Fibroblast of the conjunctiva (primary cell): ENCODE measurements around the gene ING1.
"Not testable (repeated sequence)": the region's sequence is repeated elsewhere in the genome, so short reads cannot be mapped to it uniquely, and the experiment has no call there.

Source experiments
- DNase-seq: peaks from one replicate; pipeline ENCODE4 v3.0.0-alpha.2; 2010; ENCODE audit warnings: low read depth

The ING1 gene

GRCh38 chr13:110713642-110713952 is at the start of gene ING1:
TSS of gene ING1 (plus strand) at chr13:110713700. CDS start at chr13:110714150, 450 bp downstream.
- no peak for DNase-seq

- no peak for DNase-seq
Observed at GRCh38 chr13:110664041-110664440, 49.5 kb upstream of the ING1 start.

DNA sequence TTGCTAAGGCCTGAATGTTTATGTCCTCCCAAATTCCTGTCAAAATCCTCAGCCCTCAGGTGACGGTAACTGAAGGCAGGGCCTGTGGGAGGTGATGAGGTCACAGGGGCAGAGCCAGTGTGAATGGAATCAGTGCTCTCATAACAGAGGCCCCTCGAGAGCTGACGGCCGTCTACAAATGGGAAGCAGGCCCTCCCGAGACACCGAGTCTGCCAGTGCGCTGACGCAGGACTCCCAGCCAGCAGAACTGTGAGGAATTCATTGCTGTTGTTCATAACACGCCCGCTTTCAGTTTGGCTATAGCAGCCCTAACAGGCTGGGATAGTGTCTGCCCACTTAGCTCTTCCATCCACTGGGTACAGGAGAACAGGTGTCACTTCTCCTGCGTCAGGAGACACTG is 48.8 kb upstream of the ING1 start:
- no peak for DNase-seq

DNA sequence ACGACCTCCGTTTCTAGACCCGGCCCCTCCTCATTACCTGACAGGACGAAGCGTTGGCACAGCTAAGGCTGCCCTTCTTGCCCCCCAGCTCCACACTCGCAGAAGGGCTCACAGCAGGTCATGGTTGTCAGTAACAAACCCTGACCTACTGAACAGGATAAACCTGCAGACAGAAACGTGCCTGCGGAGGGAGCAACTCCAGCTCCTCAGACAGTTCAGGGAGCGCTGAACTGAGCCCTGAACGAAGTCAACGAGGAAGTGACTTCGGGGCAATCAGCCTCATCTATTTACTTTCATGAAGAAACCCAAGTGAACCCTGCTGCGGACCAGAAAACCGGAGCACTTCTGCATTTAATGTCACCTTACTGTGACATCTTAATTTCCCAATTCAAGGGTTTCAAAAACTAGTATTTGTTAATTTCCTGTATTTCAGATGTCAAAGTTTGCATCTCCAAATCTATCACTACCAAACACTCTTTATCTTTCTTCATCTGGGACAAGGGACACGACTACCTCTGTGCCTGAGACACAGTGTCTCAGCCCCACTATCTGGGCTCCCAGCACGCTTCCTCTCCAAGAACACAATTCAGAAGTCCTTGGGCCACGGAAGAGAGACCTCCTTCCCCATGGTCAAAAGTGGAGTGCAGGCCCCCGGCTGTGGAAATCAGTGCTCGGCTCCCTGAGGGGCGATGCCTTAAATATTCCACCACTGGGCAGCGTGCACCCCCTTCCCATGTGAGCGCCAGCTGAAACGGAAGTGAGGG is 47.8 kb upstream of the ING1 start:
- no peak for DNase-seq

- DNase-seq: no peak
Observed at GRCh38 chr13:110666255-110666533, 47.3 kb upstream of the ING1 start.

GRCh38 chr13:110669036-110669435 is 44.5 kb upstream of the ING1 start:
- no peak for DNase-seq

- not testable (repeated sequence) for DNase-seq
Observed at GRCh38 chr13:110669814-110670213, 43.7 kb upstream of the ING1 start.

- no peak for DNase-seq
Observed at GRCh38 chr13:110676595-110677587, 36.6 kb upstream of the ING1 start.

GRCh38 chr13:110677731-110678545 is 35.6 kb upstream of the ING1 start:
- DNase-seq: no peak

GRCh38 chr13:110680852-110681251 is 32.6 kb upstream of the ING1 start:
- no peak for DNase-seq

- DNase-seq: no peak
Observed at GRCh38 chr13:110681868-110682550, 31.5 kb upstream of the ING1 start.

- DNase-seq: no peak
Observed at GRCh38 chr13:110682746-110683145, 30.8 kb upstream of the ING1 start.

- DNase-seq: no peak
Observed at GRCh38 chr13:110683203-110683883, 30.2 kb upstream of the ING1 start.

GRCh38 chr13:110683921-110684320 is 29.6 kb upstream of the ING1 start:
- no peak for DNase-seq

GRCh38 chr13:110684388-110685056 is 29.0 kb upstream of the ING1 start:
- DNase-seq: no peak

DNA sequence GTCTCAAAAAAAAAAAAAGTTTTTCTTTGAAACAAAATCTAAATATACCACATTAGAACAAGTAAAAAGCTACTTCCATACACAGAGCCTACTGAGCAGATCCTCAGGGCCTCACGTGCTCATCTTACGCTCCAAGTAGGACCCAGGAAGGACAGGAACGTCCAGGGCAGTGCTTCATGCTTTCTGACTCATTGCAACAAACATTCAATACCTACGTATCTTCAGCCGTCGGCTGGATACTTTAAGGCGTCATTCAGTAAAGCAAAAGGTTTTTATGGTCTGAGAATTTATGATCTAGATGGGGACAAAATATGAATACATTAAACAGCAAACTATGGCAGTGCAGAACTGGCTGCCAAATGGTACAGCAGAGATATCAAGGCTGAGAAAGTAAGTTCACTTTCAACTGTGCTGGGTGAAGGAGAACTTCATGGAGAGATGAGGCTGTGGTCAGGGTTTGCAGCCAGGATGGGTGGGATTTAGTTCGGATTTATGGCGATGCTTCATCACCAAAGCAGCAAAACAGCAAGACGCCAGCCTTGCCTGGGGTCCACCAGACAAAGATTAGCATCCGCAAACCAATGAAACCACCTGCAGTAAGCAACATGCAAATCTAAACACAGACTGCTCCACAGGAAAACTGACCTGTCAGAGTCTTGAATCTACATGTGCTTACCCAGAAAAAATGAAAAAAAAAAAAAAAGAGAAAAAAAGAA is 28.0 kb upstream of the ING1 start:
- no peak for DNase-seq

DNA sequence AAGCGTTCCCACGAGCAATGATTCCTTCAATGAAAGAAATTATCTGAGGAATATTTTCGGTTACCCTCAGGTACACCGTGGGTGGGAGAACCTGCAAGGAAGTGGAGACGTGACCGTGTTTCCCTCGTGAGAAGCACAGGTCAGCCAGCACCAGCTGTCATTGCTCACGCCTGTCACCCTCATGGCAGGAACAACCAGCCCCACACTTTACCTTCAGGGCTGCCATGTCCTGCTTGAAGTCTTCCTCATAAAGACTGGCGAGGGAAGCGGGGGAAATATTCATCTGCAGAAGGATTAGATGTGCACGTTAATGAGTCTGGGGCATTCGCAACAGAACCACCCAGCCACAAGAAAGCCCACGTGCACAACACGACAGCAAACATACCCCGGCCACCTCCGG is 25.8 kb upstream of the ING1 start:
- no peak for DNase-seq

GRCh38 chr13:110689041-110689440 is 24.5 kb upstream of the ING1 start:
- DNase-seq: no peak

DNA sequence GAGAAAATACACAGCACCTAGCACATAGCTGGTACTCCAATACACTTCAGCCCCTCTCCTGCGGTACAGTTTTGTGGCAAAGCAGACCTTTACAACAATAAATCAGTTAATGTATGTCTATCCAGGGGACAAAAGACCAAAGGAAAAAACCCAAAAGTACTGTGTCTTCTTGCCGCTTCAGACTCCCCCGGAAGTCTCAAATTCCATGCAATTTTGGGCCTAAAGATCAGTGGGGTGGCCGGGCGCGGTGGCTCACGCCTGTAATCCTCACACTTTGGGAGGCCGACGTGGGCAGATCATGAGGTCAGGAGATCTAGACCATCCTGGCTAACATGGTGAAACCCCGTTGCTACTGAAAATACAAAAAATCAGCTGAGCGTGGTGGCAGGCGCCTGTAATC is 23.8 kb upstream of the ING1 start:
- no peak for DNase-seq

DNA sequence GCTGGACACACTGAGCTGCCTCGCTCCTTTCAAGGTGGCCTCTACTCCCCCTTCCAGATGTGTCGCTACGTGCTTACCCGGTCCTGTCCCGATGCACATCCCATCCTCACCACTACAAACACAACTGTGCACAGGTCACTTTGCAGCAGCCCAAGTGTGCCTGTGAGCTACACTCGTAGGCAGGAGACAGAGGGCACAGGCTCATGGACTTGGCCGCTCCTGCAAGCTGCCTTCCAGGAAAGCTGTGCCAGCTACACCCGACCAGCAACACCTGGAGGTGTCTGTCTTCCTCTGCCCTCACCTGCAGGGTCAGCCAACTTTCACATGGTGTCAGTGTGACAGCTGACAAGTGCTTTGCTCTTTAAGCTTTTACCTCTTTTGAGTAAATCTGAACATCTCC is 23.0 kb upstream of the ING1 start:
- no peak for DNase-seq
